Fibroblast of skin of abdomen (primary cell): ENCODE data around the gene TUBGCP2.
"Not testable (repeated sequence)": the region's sequence is repeated elsewhere in the genome, so short reads cannot be mapped to it uniquely, and the experiment has no call there.

ENCODE experiments used
- DNase-seq: peaks from one replicate; pipeline ENCODE4 v3.0.0-alpha.2; 2013

Gene TUBGCP2

GRCh38 chr10:133324198-133324792, 15.6 kb upstream of the TUBGCP2 start:
- DNase-seq = peak; percentile 15

- DNase-seq = not testable (repeated sequence)
Observed at GRCh38 chr10:133322064-133322709, 13.5 kb upstream of the TUBGCP2 start.

- not testable (repeated sequence) for DNase-seq
Observed at GRCh38 chr10:133320852-133321422, 12.3 kb upstream of the TUBGCP2 start.

- peak; percentile 36 for DNase-seq
Observed at GRCh38 chr10:133318494-133319127, 9.9 kb upstream of the TUBGCP2 start.

GRCh38 chr10:133316732-133317131, 8.1 kb upstream of the TUBGCP2 start:
- DNase-seq = no peak

GRCh38 chr10:133316266-133316665, 7.6 kb upstream of the TUBGCP2 start:
- no peak for DNase-seq

GRCh38 chr10:133315847-133316246, 7.2 kb upstream of the TUBGCP2 start:
- no peak for DNase-seq

- DNase-seq = no peak
Observed at GRCh38 chr10:133314911-133315310, 6.2 kb upstream of the TUBGCP2 start.

GRCh38 chr10:133313192-133313591, 4.5 kb upstream of the TUBGCP2 start:
- DNase-seq = no peak

GRCh38 chr10:133312769-133313145, 4.1 kb upstream of the TUBGCP2 start:
- DNase-seq = no peak

GRCh38 chr10:133312016-133312768, 3.5 kb upstream of the TUBGCP2 start:
- DNase-seq = no peak

- no peak for DNase-seq
Observed at GRCh38 chr10:133311570-133311969, 2.9 kb upstream of the TUBGCP2 start.

GRCh38 chr10:133310789-133311188, 2.1 kb upstream of the TUBGCP2 start:
- no peak for DNase-seq

GRCh38 chr10:133310399-133310755, 1.7 kb upstream of the TUBGCP2 start:
- no peak for DNase-seq

- DNase-seq = no peak
Observed at GRCh38 chr10:133309720-133310398, 1.2 kb upstream of the TUBGCP2 start.

- peak; percentile 84 for DNase-seq
Observed at GRCh38 chr10:133309100-133309719, 538 bp upstream of the TUBGCP2 start.

- peak; percentile 31 for DNase-seq
Observed at GRCh38 chr10:133307776-133308420, 774 bp downstream of the TUBGCP2 start.

- no peak for DNase-seq
Observed at GRCh38 chr10:133306941-133307379, 1.7 kb downstream of the TUBGCP2 start.

- DNase-seq = no peak
Observed at GRCh38 chr10:133306097-133306476, 2.6 kb downstream of the TUBGCP2 start.

GRCh38 chr10:133303206-133303605, 5.5 kb downstream of the TUBGCP2 start:
- DNase-seq = no peak

GRCh38 chr10:133302230-133302629, 6.4 kb downstream of the TUBGCP2 start:
- DNase-seq = no peak
